SK-N-SH (cell line): Measurements from ENCODE around the gene EYA2. TPM values are rescaled to one million over a fixed set of nuclear protein-coding genes. Genes with fewer than 3 reads are reported as not detected.

Experiments used
- CTCF ChIA-PET: fragments of 300-600, 350-600 bp; formaldehyde crosslinking; extraction: SDS; loops from one replicate; lab custom pipeline; 2021; lab: Yijun Ruan, JAX
- POLR2A ChIA-PET: fragments of 350-600 bp; sonication (Branson Sonifier 250); formaldehyde crosslinking; extraction: SDS; loops from one replicate; lab custom pipeline; 2020; ENCODE audit warnings: antibody characterized with exemption, inconsistent platforms; lab: Yijun Ruan, JAX
- DNase-seq: peaks from one replicate; pipeline ENCODE4 v3.0.0; 2012
- H2AFZ ChIP-seq: fragments of 200-600 bp; sonication (generic); 2 replicates; pipeline ENCODE4 v1.8.1; 2016; ENCODE audit warnings: antibody characterized with exemption, mild to moderate bottlenecking, low read depth
- H3F3A ChIP-seq: fragments of 200-600 bp; sonication (generic); replicated peaks from 2 replicates; pipeline ENCODE3; 2016; ENCODE audit warnings: antibody characterized with exemption, mild to moderate bottlenecking; ENCODE audit not compliant: insufficient read depth
- H3K27ac ChIP-seq, 2 experiments: fragments of 200-500 bp in 1 of 2; fragments of 200-600 bp in 1 of 2; sonication (Bioruptor generic) in 1 of 2; sonication (generic), shearing (Covaris generic) in 1 of 2; 2 replicates each; pipeline versions ENCODE4 v1.5.1 to v1.6.1; 2014 to 2016; ENCODE audit warnings: low read depth in 2 of 2, inconsistent platforms in 1 of 2, low read length in 1 of 2, mild to moderate bottlenecking in 1 of 2, mixed read lengths in 1 of 2
- H3K27me3 ChIP-seq: fragments of 200-600 bp; sonication (generic), shearing (Covaris generic); 2 replicates; pipeline ENCODE4 v1.6.1; 2016; ENCODE audit warnings: mixed run types; ENCODE audit not compliant: insufficient read depth
- H3K36me3 ChIP-seq, 2 experiments: fragments of 200-500 bp in 1 of 2; fragments of 200-600 bp in 1 of 2; sonication (Bioruptor generic) in 1 of 2; sonication (generic) in 1 of 2; replicated peaks in 1 of 2; 2 replicates each; pipeline versions ENCODE3 to v1.5.1; 2014 to 2016; ENCODE audit warnings: low read length in 1 of 2, mild to moderate bottlenecking in 1 of 2; ENCODE audit not compliant: insufficient read depth in 2 of 2, control insufficient read depth in 1 of 2
- H3K4me1 ChIP-seq, 2 experiments: fragments of 200-500 bp in 1 of 2; fragments of 200-600 bp in 1 of 2; sonication (Bioruptor generic) in 1 of 2; sonication (generic), shearing (Covaris generic) in 1 of 2; 2 replicates each; pipeline versions ENCODE4 v1.5.1 to v1.6.1; 2014 to 2016; ENCODE audit warnings: low read depth in 1 of 2, low read length in 1 of 2, mixed run types in 1 of 2; ENCODE audit not compliant: insufficient read depth in 2 of 2, control insufficient read depth in 1 of 2
- H3K4me2 ChIP-seq: fragments of 200-600 bp; sonication (generic), shearing (Covaris generic); 2 replicates; pipeline ENCODE4 v1.6.1; 2017; ENCODE audit warnings: mixed run types
- H3K4me3 ChIP-seq, 2 experiments: fragments of 200-500 bp in 1 of 2; fragments of 200-600 bp in 1 of 2; sonication (Bioruptor generic) in 1 of 2; sonication (generic), shearing (Covaris generic) in 1 of 2; 2 replicates each; pipeline versions ENCODE4 v1.5.1 to v1.8.1; 2014 to 2016; ENCODE audit warnings: low read depth in 2 of 2, inconsistent platforms in 1 of 2, low read length in 1 of 2, mild to moderate bottlenecking in 1 of 2, mixed read lengths in 1 of 2, moderate library complexity in 1 of 2
- H3K79me2 ChIP-seq: fragments of 200-600 bp; sonication (generic); 2 replicates; pipeline ENCODE4 v1.8.1; 2017; ENCODE audit warnings: mild to moderate bottlenecking; ENCODE audit not compliant: insufficient read depth
- H3K9ac ChIP-seq: fragments of 200-600 bp; sonication (generic); 2 replicates; pipeline ENCODE4 v1.6.1; 2017; ENCODE audit warnings: mixed run types
- H3K9me2 ChIP-seq: fragments of 200-600 bp; sonication (generic); 2 replicates; pipeline ENCODE4 v1.6.1; 2017; ENCODE audit warnings: mixed run types
- H3K9me3 ChIP-seq: fragments of 200-600 bp; sonication (generic); 2 replicates; pipeline ENCODE4 v1.6.1; 2017; ENCODE audit warnings: mixed run types, mild to moderate bottlenecking, moderate library complexity
- H4K20me1 ChIP-seq: fragments of 200-600 bp; sonication (generic); 2 replicates; pipeline ENCODE4 v1.6.1; 2017; ENCODE audit warnings: mild to moderate bottlenecking, mixed run types; ENCODE audit not compliant: insufficient read depth
- EZH2phosphoT487 ChIP-seq: fragments of 200-600 bp; sonication (generic); IDR thresholded peaks from 2 replicates; pipeline ENCODE4 v1.6.1; 2017; ENCODE audit warnings: low read depth, mixed run types, mild to moderate bottlenecking, antibody characterized with exemption, moderate library complexity, borderline replicate concordance
- GABPA ChIP-seq: IDR thresholded peaks from 2 replicates; pipeline ENCODE4 v1.4.0; 2012; ENCODE audit warnings: low read depth, mild to moderate bottlenecking
- GATA2 ChIP-seq: sonication (generic); formaldehyde crosslinking; IDR thresholded peaks from 2 replicates; pipeline ENCODE4 v1.5.0; 2020; ENCODE audit warnings: mild to moderate bottlenecking, missing genetic modification reagents
- JUND ChIP-seq: IDR thresholded peaks from 2 replicates; pipeline ENCODE4 v1.4.0; 2012
- MAX ChIP-seq: IDR thresholded peaks from 2 replicates; pipeline ENCODE4 v1.4.0; 2012; ENCODE audit warnings: low read depth
- MXI1 ChIP-seq: IDR thresholded peaks from 2 replicates; pipeline ENCODE4 v1.6.1; 2012; ENCODE audit warnings: mild to moderate bottlenecking, low read depth, low read length, improper control_type of control experiment
- PBX3 ChIP-seq: IDR thresholded peaks from 2 replicates; pipeline ENCODE4; 2012
- RAD21 ChIP-seq: IDR thresholded peaks from 2 replicates; pipeline ENCODE4 v1.6.1; 2012; ENCODE audit warnings: mild to moderate bottlenecking, low read length
- RCOR1 ChIP-seq: fragments of 150-350 bp; IDR thresholded peaks from 2 replicates; pipeline ENCODE4 v1.6.1; 2017; ENCODE audit warnings: antibody characterized with exemption, low read length
- REST ChIP-seq: IDR thresholded peaks from 2 replicates; pipeline ENCODE4 v1.6.1; 2012; ENCODE audit warnings: mild to moderate bottlenecking, low read depth, low read length, moderate library complexity
- RFX5 ChIP-seq: IDR thresholded peaks from 2 replicates; pipeline ENCODE4 v1.6.1; 2012; ENCODE audit warnings: mild to moderate bottlenecking, improper control_type of control experiment, low read length
- TAF1 ChIP-seq: IDR thresholded peaks from 2 replicates; pipeline ENCODE4 v1.6.1; 2012; ENCODE audit warnings: low read depth, mild to moderate bottlenecking, low read length, moderate library complexity, borderline replicate concordance
- TCF12 ChIP-seq: IDR thresholded peaks from 2 replicates; pipeline ENCODE4 v1.4.0; 2012
- USF2 ChIP-seq: fragments of 150-350 bp; IDR thresholded peaks from 2 replicates; pipeline ENCODE4 v1.6.1; 2017; ENCODE audit warnings: antibody characterized with exemption, low read length, low read depth, borderline replicate concordance
- YY1 ChIP-seq: IDR thresholded peaks from 2 replicates; pipeline ENCODE4 v1.4.0; 2012; ENCODE audit warnings: low read depth, mild to moderate bottlenecking
- WGBS: methylation state at CpG from one replicate; pipeline ENCODE4 v1.1.6; 2017; ENCODE audit warnings: low lambda C conversion rate; 5-methylcytosine and 5-hydroxymethylcytosine counted together
- polyA plus RNA-seq, 3 experiments: library from polyadenylated mRNA; depleted of rRNA; stranded (reverse); fragments of >200 nt; gene quantifications; 2 replicates each; pipeline ENCODE4 v1.2.3, GENCODE V29; 2012

EYA2 gene
- polyA plus RNA-seq, 1 of the 3 experiments (the other 2 are of a cell fraction) = 0.05 TPM

GRCh38 chr20:46893877-46894578, 615 bp upstream of the EYA2 start:
- Histone ChIP-seq H2AFZ (no peak overlapping the region), H3F3A (no peaks in the 10 kb centered on the region), H3K27ac (no peak overlapping the region), H3K79me2 (no peaks in the 10 kb centered on the region), H3K27me3 (peaks cover 35% of the 10 kb centered on the region; the same call in 1 of the 2 replicates), H3K36me3 (no peaks in the 10 kb centered on the region), H3K9ac (no peak overlapping the region), H3K4me2 (no peak overlapping the region), H3K4me3 (no peak overlapping the region), H3K4me1 (no peaks in the 10 kb centered on the region; a peak in 1 of 4 replicates), H4K20me1 (no peaks in the 10 kb centered on the region), H3K9me3 (no peaks in the 10 kb centered on the region), H3K9me2 (no peaks in the 10 kb centered on the region)
- TF ChIP-seq RFX5 = no peak
- no peak for TF ChIP-seq GABPA
- no peak for TF ChIP-seq USF2
- TF ChIP-seq JUND = no peak
- no peak for TF ChIP-seq EZH2phosphoT487
- TF ChIP-seq REST = no peak
- TF ChIP-seq YY1 = no peak
- no peak for TF ChIP-seq RAD21
- TF ChIP-seq PBX3 = no peak
- no peak for TF ChIP-seq MXI1
- no peak for TF ChIP-seq TCF12
- no peak for TF ChIP-seq RCOR1
- no peak for TF ChIP-seq GATA2 (CRISPR knock-in tag)
- TF ChIP-seq TAF1 = no peak
- no peak for TF ChIP-seq MAX
- ChIA-PET POLR2A (no interaction called here), CTCF (no interaction called here)
- no peak for DNase-seq
- WGBS = 23% methylated on average over 10 of the region's 11 CpGs
